Upper lobe of left lung (tissue), 6 donors: ENCODE measurements around the gene AFF4. TPM values are rescaled to one million over a fixed set of nuclear protein-coding genes. Genes with fewer than 3 reads are reported as not detected.

Experiments
- ATAC-seq, 2 donors: fragments of 200-7000 bp; cut with Tn5 transposase; one replicate each; pipeline ENCODE4 v1.9.1; 2022; ENCODE audit warnings: mild to moderate bottlenecking in 2 of 2, moderate library complexity in 2 of 2; ENCODE audit not compliant: low FRiP score in 2 of 2
- DNase-seq, 2 donors: peaks; one replicate each; pipeline ENCODE4 v3.0.0-alpha.2; 2019 to 2020
- H3K27ac ChIP-seq, 4 donors: fragments of 200-600 bp; sonication (generic); one replicate each; pipeline ENCODE4 v1.5.1; 2016 to 2019
- H3K27me3 ChIP-seq, 4 donors: fragments of 200-600 bp; sonication (generic); one replicate each; pipeline ENCODE4 v1.5.1; 2017 to 2019
- H3K36me3 ChIP-seq, 4 donors: fragments of 200-600 bp; sonication (generic); one replicate each; pipeline ENCODE4 v1.5.1; 2016 to 2019
- H3K4me1 ChIP-seq, 4 donors: fragments of 200-600 bp; sonication (generic); one replicate each; pipeline ENCODE4 v1.5.1; 2018 to 2019
- H3K4me3 ChIP-seq, 4 donors: fragments of 200-600 bp; sonication (generic); one replicate each; pipeline ENCODE4 v1.5.1; 2017 to 2019; ENCODE audit warnings: mild to moderate bottlenecking in 2 of 4, moderate library complexity in 1 of 4
- H3K9me3 ChIP-seq, 4 donors: fragments of 200-600 bp; sonication (generic); one replicate each; pipeline ENCODE4 v1.5.1; 2018 to 2019
- EP300 ChIP-seq, 4 donors: sonication (generic); formaldehyde crosslinking; IDR thresholded peaks; one replicate each; pipeline ENCODE4 v1.5.1; 2017; ENCODE audit warnings: antibody characterized with exemption in 4 of 4, control low read depth in 2 of 4
- POLR2A ChIP-seq, 4 donors: fragments of 450-650 bp; IDR thresholded peaks; one replicate each; pipeline ENCODE4 v1.5.1; 2016 to 2017; ENCODE audit warnings: antibody characterized with exemption in 4 of 4, mild to moderate bottlenecking in 2 of 4
- POLR2AphosphoS5 ChIP-seq, 2 donors: sonication (generic); formaldehyde crosslinking; IDR thresholded peaks; one replicate each; pipeline ENCODE4 v1.5.1; 2017; ENCODE audit warnings: antibody characterized with exemption in 2 of 2
- WGBS, 2 donors: methylation state at CpG; one replicate each; pipeline ENCODE4 v1.1.5; 2017 to 2018; 5-methylcytosine and 5-hydroxymethylcytosine counted together
- total RNA-seq, 6 donors: library from RNA; depleted of rRNA in 4 of 6; stranded (reverse); fragments of >200 nt in 4 of 6; gene quantifications; one replicate each; pipeline versions ENCODE4 v1.1.0 to v1.2.1, GENCODE V29; 2016 to 2021
- TF ChIP-seq, protein P1 (sequence below), 6 experiments: fragments of 450-650 bp in 4 of 6; fragments of 200-600 bp in 2 of 6; sonication (generic) in 2 of 6; IDR thresholded peaks; one replicate each; pipeline ENCODE4 v1.5.1; 2016 to 2019; ENCODE audit warnings: antibody characterized with exemption in 6 of 6
- donor health status: DM: no; HTN: no; CAD: no; lungs with moderate emphysema.
- donor health status: DM: no; HTN: yes; CAD: no; lungs with severe emphysema.

AFF4 gene
- total RNA-seq, 6 donors from 2014 or later, result 60.8 to 94.5 (median 72.8) TPM

DNA sequence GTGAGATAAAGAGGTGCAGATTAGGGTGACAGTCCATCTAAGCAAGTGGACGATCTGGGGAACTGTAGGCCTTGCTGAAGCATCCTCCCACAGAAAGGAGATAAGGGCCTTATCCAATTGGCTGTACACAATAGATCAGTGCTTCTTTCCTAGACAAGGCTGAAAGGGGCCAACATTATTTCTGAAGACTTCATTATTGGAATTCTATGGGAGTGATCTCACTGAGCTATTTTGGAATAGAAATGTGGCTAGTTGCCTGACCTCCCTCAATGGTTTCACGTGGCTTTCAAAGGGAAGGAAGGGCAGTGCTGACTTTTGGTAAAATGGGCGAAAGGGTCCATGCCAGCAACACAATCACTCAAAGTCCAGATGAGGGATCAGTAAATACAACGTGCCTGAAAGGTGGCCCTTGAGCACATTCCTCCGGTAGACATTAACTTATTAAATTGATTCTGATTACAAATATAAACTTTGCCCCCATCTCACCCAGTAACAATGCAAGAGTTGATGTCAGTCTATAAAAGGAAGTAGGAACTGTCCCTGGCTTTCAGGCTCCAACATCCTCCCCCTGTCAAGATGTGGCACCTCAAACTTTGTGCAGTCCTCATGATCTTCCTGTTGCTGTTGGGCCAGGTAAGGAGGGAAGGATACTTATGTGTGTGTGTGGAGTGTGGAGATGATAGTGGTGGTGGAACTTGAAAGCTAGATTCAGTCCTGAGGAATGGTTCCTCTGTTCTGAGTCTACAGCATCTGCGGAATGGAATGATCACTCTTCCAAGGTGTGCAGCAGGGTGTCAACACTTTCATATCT, 90.1 kb downstream of the AFF4 start, which contains the start of gene LEAP2:
Gene LEAP2 (plus strand): TSS at position 550 of the 811 bp plus-strand sequence. CDS start 27 bp downstream, at position 577.
- H3K36me3 ChIP-seq, result peaks cover 5 to 84% (median 25%) of the 10 kb centered on the region in 4 donors
- DNase-seq (no peak), ATAC-seq (no peak)
- peak within 1 kb of the TSS in 1 of 4 donors; percentile 16 for H3K27ac ChIP-seq
- WGBS, 2 donors, result 64 to 66% methylated on average over 6 of the region's 6 CpGs
- peaks cover 0 to 16% (median 1%) of the 10 kb centered on the region in 4 donors for H3K4me1 ChIP-seq
- TF ChIP-seq POLR2AphosphoS5 (IDR thresholded peaks at IDR 0.05), result no peak
- TF ChIP-seq, protein P1, sequence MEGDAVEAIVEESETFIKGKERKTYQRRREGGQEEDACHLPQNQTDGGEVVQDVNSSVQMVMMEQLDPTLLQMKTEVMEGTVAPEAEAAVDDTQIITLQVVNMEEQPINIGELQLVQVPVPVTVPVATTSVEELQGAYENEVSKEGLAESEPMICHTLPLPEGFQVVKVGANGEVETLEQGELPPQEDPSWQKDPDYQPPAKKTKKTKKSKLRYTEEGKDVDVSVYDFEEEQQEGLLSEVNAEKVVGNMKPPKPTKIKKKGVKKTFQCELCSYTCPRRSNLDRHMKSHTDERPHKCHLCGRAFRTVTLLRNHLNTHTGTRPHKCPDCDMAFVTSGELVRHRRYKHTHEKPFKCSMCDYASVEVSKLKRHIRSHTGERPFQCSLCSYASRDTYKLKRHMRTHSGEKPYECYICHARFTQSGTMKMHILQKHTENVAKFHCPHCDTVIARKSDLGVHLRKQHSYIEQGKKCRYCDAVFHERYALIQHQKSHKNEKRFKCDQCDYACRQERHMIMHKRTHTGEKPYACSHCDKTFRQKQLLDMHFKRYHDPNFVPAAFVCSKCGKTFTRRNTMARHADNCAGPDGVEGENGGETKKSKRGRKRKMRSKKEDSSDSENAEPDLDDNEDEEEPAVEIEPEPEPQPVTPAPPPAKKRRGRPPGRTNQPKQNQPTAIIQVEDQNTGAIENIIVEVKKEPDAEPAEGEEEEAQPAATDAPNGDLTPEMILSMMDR (IDR thresholded peaks at IDR 0.05), result no peak
- no peak for TF ChIP-seq POLR2A (IDR thresholded peaks at IDR 0.05)
- no peak for TF ChIP-seq EP300 (IDR thresholded peaks at IDR 0.05)
- no peak within 1 kb of the TSS for H3K4me3 ChIP-seq
- H3K27me3 ChIP-seq, result no peaks in the 10 kb centered on the region
- no peaks in the 10 kb centered on the region for H3K9me3 ChIP-seq

DNA sequence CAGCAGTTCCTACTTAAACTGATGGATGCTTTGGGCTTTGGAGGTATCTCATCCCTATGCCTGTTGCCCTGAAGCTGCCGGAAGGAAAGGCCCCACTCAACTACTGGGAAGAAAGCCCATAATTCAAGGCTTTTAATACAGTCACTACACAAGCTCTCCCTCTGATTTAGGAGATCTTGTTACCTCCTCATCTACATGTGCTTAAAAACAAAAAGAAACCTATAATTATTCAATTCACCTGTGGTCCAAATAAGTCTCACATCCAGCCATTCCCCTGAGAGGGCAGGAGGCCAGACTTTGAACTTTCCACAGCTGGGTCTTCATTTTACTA, 90.7 kb downstream of the AFF4 start:
- Histone ChIP-seq H3K27me3 (no peaks in the 10 kb centered on the region), H3K4me1 (peaks cover 0 to 11% (median 3%) of the 10 kb centered on the region in 4 donors), H3K27ac (peak overlapping the region in 1 of 4 donors; percentile 16), H3K9me3 (no peaks in the 10 kb centered on the region), H3K36me3 (peaks cover 6 to 84% (median 24%) of the 10 kb centered on the region in 4 donors), H3K4me3 (no peak overlapping the region)
- DNase-seq (no peak), ATAC-seq (no peak)
- TF ChIP-seq POLR2A (IDR thresholded peaks at IDR 0.05) (no peak), EP300 (IDR thresholded peaks at IDR 0.05) (no peak), POLR2AphosphoS5 (IDR thresholded peaks at IDR 0.05) (no peak)
- TF ChIP-seq, protein P1 (IDR thresholded peaks at IDR 0.05), result no peak
- WGBS, 2 donors, result 75 to 92% methylated on average over 1 of the region's 1 CpG

DNA sequence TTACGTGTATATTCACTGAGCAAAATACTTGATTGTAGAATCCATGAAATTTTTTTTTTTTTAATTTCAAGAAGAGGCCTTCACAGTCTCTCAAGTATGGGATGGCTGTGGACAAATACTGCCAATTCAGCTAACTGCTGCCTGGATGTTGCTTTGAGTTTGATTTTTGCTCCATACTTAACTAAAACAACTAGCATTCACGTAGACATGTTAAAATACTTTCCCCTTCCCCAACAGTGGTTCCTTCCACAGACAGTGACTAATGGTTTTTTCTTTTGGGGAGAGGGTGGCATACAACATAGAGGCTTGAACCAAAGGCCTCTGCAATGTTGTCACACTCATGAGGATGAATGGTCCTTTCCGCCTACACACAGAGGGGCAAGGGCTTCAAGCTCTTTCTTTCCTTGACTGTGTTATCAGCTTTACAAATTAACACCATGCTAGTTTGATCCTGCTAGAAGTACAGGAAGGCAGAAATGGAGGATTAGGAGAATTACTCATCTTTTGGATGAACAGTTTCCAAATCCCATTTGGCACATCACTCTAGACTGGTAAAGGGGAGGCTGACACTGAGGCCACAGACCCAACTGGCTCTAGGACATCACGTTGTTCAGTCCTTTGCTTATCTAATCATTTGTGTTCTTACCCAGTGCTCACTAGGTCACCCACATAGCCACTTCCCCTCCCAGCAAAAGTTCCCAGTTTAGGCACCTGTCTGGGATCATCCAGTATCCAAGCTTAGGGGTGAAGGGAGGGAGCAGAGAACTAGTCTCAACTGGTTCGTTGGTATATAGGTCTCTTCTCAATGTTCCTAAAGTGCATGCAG, 91.8 kb downstream of the AFF4 start:
- 89 to 91% methylated on average over 5 of the region's 5 CpGs for WGBS, 2 donors
- H3K9me3 ChIP-seq, result no peaks in the 10 kb centered on the region
- H3K4me3 ChIP-seq, result no peak overlapping the region
- H3K36me3 ChIP-seq, result peaks cover 6 to 77% (median 22%) of the 10 kb centered on the region in 4 donors
- no peak overlapping the region for H3K27ac ChIP-seq
- H3K27me3 ChIP-seq, result no peaks in the 10 kb centered on the region
- DNase-seq (no peak), ATAC-seq (no peak)
- H3K4me1 ChIP-seq, result peaks cover 4 to 19% (median 8%) of the 10 kb centered on the region in 4 donors
- TF ChIP-seq POLR2A (IDR thresholded peaks at IDR 0.05), result no peak
- TF ChIP-seq POLR2AphosphoS5 (IDR thresholded peaks at IDR 0.05), result no peak
- no peak for TF ChIP-seq EP300 (IDR thresholded peaks at IDR 0.05)
- TF ChIP-seq, protein P1 (IDR thresholded peaks at IDR 0.05), result no peak

DNA sequence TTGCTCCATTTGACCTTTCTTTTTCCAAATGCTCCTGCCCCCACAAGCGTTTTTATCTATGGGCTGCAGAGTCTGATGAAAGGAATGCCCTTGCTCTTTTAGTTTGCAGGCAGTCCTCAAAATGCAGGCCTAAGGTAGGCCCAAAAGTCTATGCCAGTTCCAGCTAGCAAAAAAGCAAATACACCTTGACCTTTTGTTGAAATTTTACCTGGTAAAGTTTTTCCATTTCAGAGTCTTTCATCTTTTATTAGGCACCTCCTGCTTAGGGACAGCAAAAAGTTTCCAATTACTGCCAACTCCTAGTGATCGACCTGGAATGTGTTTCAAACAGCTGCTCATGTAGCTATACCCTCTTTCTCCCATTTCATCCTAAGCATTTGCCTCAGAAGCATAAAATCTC, 92.6 kb downstream of the AFF4 start:
- TF ChIP-seq, protein P1 (IDR thresholded peaks at IDR 0.05), result no peak
- TF ChIP-seq EP300 (IDR thresholded peaks at IDR 0.05) (no peak), POLR2A (IDR thresholded peaks at IDR 0.05) (no peak), POLR2AphosphoS5 (IDR thresholded peaks at IDR 0.05) (no peak)
- WGBS, 2 donors, result 85 to 87% methylated on average over 2 of the region's 2 CpGs
- ATAC-seq, result no peak

More for the DNA sequence above, 92.6 kb downstream of the AFF4 start:
- H3K36me3 ChIP-seq, result peaks cover 6 to 68% (median 22%) of the 10 kb centered on the region in 4 donors
- peaks cover 7 to 21% (median 10%) of the 10 kb centered on the region in 4 donors for H3K4me1 ChIP-seq
- DNase-seq, result no peak
- no peaks in the 10 kb centered on the region for H3K9me3 ChIP-seq
- no peak overlapping the region for H3K4me3 ChIP-seq
- no peaks in the 10 kb centered on the region for H3K27me3 ChIP-seq
- no peak overlapping the region for H3K27ac ChIP-seq
